Stomach (tissue), 9 donors: ENCODE results near the gene CD28. TPM values are rescaled to one million over a fixed set of nuclear protein-coding genes. Genes with fewer than 3 reads are reported as not detected.

Source experiments
- DNase-seq, 2 donors: peaks; one replicate each; pipeline versions ENCODE4 v3.0.0 to v3.0.0-alpha.2; 2013 to 2019
- H3K27ac ChIP-seq, 5 donors: fragments of 200-600 bp in 4 of 5; sonication (generic) in 4 of 5; one replicate each; pipeline ENCODE4 v1.5.1; 2013 to 2019; ENCODE audit warnings: mild to moderate bottlenecking in 1 of 5, moderate library complexity in 1 of 5
- H3K27me3 ChIP-seq, 3 donors: fragments of 200-600 bp; sonication (generic); one replicate each; pipeline ENCODE4 v1.5.1; 2017 to 2019; ENCODE audit warnings: mixed run types in 1 of 3
- H3K36me3 ChIP-seq, 4 donors: fragments of 200-600 bp; sonication (generic); 1 replicate in 3 of 4; 2 replicates in 1 of 4; pipeline ENCODE4 v1.5.1; 2016 to 2019
- H3K4me1 ChIP-seq, 4 donors: fragments of 200-600 bp; sonication (generic); one replicate each; pipeline ENCODE4 v1.5.1; 2016 to 2019
- H3K4me3 ChIP-seq, 4 donors: fragments of 200-600 bp; sonication (generic) in 3 of 4; one replicate each; pipeline ENCODE4 v1.5.1; 2016 to 2019; ENCODE audit warnings: mild to moderate bottlenecking in 1 of 4
- H3K9me3 ChIP-seq, 4 donors: fragments of 200-600 bp; sonication (generic); one replicate each; pipeline ENCODE4 v1.5.1; 2016 to 2019
- CTCF ChIP-seq, 7 experiments: fragments of 450-650 bp in 4 of 7; fragments of 200-600 bp in 3 of 7; sonication (generic) in 3 of 7; IDR thresholded peaks; one replicate each; pipeline ENCODE4 v1.5.1; 2016 to 2019; ENCODE audit warnings: antibody characterized with exemption in 7 of 7, control low read depth in 2 of 7, mild to moderate bottlenecking in 1 of 7
- EP300 ChIP-seq: sonication (generic); formaldehyde crosslinking; IDR thresholded peaks from one replicate; pipeline ENCODE4 v1.6.1; 2017; ENCODE audit warnings: antibody characterized with exemption
- POLR2A ChIP-seq, 4 donors: fragments of 450-650 bp; IDR thresholded peaks; one replicate each; pipeline ENCODE4 v1.6.1; 2016; ENCODE audit warnings: antibody characterized with exemption in 4 of 4, control low read depth in 2 of 4, mild to moderate bottlenecking in 1 of 4, moderate library complexity in 1 of 4
- POLR2AphosphoS5 ChIP-seq, 3 donors: sonication (generic); formaldehyde crosslinking; IDR thresholded peaks; one replicate each; pipeline ENCODE4 v1.6.1; 2016; ENCODE audit warnings: antibody characterized with exemption in 3 of 3
- WGBS, 5 donors: extraction: QIAGEN DNeasy Blood & Tissue Kit in 3 of 5; methylation state at CpG; one replicate each; pipeline versions ENCODE4 v1.1.5 to v1.1.7; 2013 to 2018; 5-methylcytosine and 5-hydroxymethylcytosine counted together
- intact Hi-C: fragments of 100-400 bp; cut with DNase I; formaldehyde crosslinking; loops from one replicate; pipeline ENCODE4 v1.15.1; 2023; ENCODE audit warnings: low total_unique reads
- polyA plus RNA-seq, 3 donors: library from polyadenylated mRNA; stranded (reverse); fragments of 200-250 nt; gene quantifications; one replicate each; pipeline ENCODE4 v1.2.3, GENCODE V29; 2013
- total RNA-seq, 5 donors: library from RNA; depleted of rRNA; stranded (reverse); fragments of >200 nt; gene quantifications; one replicate each; pipeline versions ENCODE4 v1.1.0 to v1.2.3, GENCODE V29; 2014 to 2016
- donor health status: healthy with polysubstance abuse.
- donor health status: Bipolar disorder and iron deficiency.
- donor health status: healthy.

CD28 gene
- total and polyA plus RNA-seq, 8 donors: 0.15 to 4.4 (median 0.27) TPM; not detected in 2

- no peak for DNase-seq
- WGBS, 5 donors: 93 to 97% (median 95%) methylated on average over 4 of the region's 4 CpGs
- Histone ChIP-seq H3K4me1 (no peaks in the 10 kb centered on the region), H3K9me3 (no peaks in the 10 kb centered on the region), H3K4me3 (no peak overlapping the region), H3K27me3 (no peaks in the 10 kb centered on the region), H3K36me3 (no peaks in the 10 kb centered on the region), H3K27ac (peak overlapping the region in 1 of 5 donors; percentile 47)
- intact Hi-C loops: no loop called here
- TF ChIP-seq CTCF (IDR thresholded peaks at IDR 0.05) (no peak), POLR2AphosphoS5 (IDR thresholded peaks at IDR 0.05) (no peak), EP300 (no peak), POLR2A (IDR thresholded peaks at IDR 0.05) (no peak)
Measured at GRCh38 chr2:203744091-203744490, 37.7 kb downstream of the CD28 start.

- TF ChIP-seq EP300 (no peak), CTCF (IDR thresholded peaks at IDR 0.05) (no peak), POLR2A (IDR thresholded peaks at IDR 0.05) (no peak), POLR2AphosphoS5 (IDR thresholded peaks at IDR 0.05) (no peak)
- H3K4me1 ChIP-seq: no peaks in the 10 kb centered on the region
- no peaks in the 10 kb centered on the region for H3K9me3 ChIP-seq
- no peak overlapping the region for H3K4me3 ChIP-seq
- H3K27me3 ChIP-seq: no peaks in the 10 kb centered on the region
- no peak overlapping the region for H3K27ac ChIP-seq
- no peak for DNase-seq
- intact Hi-C loops: no loop called here
- no peaks in the 10 kb centered on the region for H3K36me3 ChIP-seq
- 95 to 98% (median 98%) methylated on average over 1 of the region's 1 CpG for WGBS, 5 donors
Measured at GRCh38 chr2:203745267-203745666, 38.8 kb downstream of the CD28 start.

- no peaks in the 10 kb centered on the region for H3K36me3 ChIP-seq
- H3K4me1 ChIP-seq: no peaks in the 10 kb centered on the region
- H3K27ac ChIP-seq: no peak overlapping the region
- no peak for TF ChIP-seq POLR2AphosphoS5 (IDR thresholded peaks at IDR 0.05)
- TF ChIP-seq POLR2A (IDR thresholded peaks at IDR 0.05): no peak
- TF ChIP-seq CTCF (IDR thresholded peaks at IDR 0.05): no peak
- TF ChIP-seq EP300: no peak
- no peak for DNase-seq
- 87 to 90% (median 88%) methylated on average over 4 of the region's 4 CpGs for WGBS, 5 donors
- no peak overlapping the region for H3K4me3 ChIP-seq
- no peaks in the 10 kb centered on the region for H3K9me3 ChIP-seq
- intact Hi-C loops: no loop called here
- H3K27me3 ChIP-seq: no peaks in the 10 kb centered on the region
Measured at GRCh38 chr2:203748331-203749126, 42.1 kb downstream of the CD28 start.

GRCh38 chr2:203750346-203751068 lies 44.1 kb downstream of the CD28 start:
- Histone ChIP-seq H3K4me1 (no peaks in the 10 kb centered on the region), H3K36me3 (no peaks in the 10 kb centered on the region), H3K9me3 (peaks cover 0 to 6% (median 2%) of the 10 kb centered on the region in 4 donors), H3K4me3 (no peak overlapping the region), H3K27ac (no peak overlapping the region), H3K27me3 (no peaks in the 10 kb centered on the region)
- intact Hi-C loops: no loop called here
- TF ChIP-seq EP300: no peak
- no peak for TF ChIP-seq POLR2A (IDR thresholded peaks at IDR 0.05)
- TF ChIP-seq CTCF (IDR thresholded peaks at IDR 0.05): no peak
- TF ChIP-seq POLR2AphosphoS5 (IDR thresholded peaks at IDR 0.05): no peak
- WGBS, 5 donors: 84 to 86% (median 84%) methylated on average over 6 of the region's 6 CpGs
- no peak for DNase-seq
